DMS153 treated with DMSO at 0.1 percent for 48 hours (cell line): Measurements from ENCODE around the gene SIGLEC15.

ENCODE experiments used
- DNase-seq: peaks from one replicate; lab custom pipeline; 2025; ENCODE audit not compliant: unreplicated experiment; lab: John Stamatoyannopoulos, UW

Gene SIGLEC15

GRCh38 chr18:45874491-45875184 is 49.2 kb downstream of the SIGLEC15 start:
- DNase-seq = no peak

- DNase-seq = no peak
These were observed 50.7 kb downstream of the SIGLEC15 start for GRCh38 chr18:45876161-45876560.

- DNase-seq = no peak
These were observed 51.9 kb downstream of the SIGLEC15 start for GRCh38 chr18:45877403-45877802.

- peak; percentile 60 for DNase-seq
These were observed 54.5 kb downstream of the SIGLEC15 start for GRCh38 chr18:45879681-45880655.

GRCh38 chr18:45880876-45881558 is 55.5 kb downstream of the SIGLEC15 start:
- DNase-seq = no peak

- no peak for DNase-seq
These were observed 62.1 kb downstream of the SIGLEC15 start for GRCh38 chr18:45887585-45887984.

GRCh38 chr18:45889419-45890064 is 64.1 kb downstream of the SIGLEC15 start:
- DNase-seq = no peak

- no peak for DNase-seq
These were observed 65.1 kb downstream of the SIGLEC15 start for GRCh38 chr18:45890606-45891005.

GRCh38 chr18:45891806-45892205 is 66.3 kb downstream of the SIGLEC15 start:
- DNase-seq = no peak
